NCI-H524 treated with DMSO at 0.1 percent for 48 hours (cell line): Measurements from ENCODE around the gene PHETA1.

Experiments used
- DNase-seq: peaks from one replicate; lab custom pipeline; 2025; lab: John Stamatoyannopoulos, UW

Gene PHETA1

GRCh38 chr12:111368291-111368787, 556 bp downstream of the PHETA1 start:
- DNase-seq, result no peak

- DNase-seq, result no peak
Observed at GRCh38 chr12:111367661-111368221, 1.2 kb downstream of the PHETA1 start.

- DNase-seq, result no peak
Observed at GRCh38 chr12:111366583-111366982, 2.3 kb downstream of the PHETA1 start.

GRCh38 chr12:111366075-111366474, 2.8 kb downstream of the PHETA1 start:
- DNase-seq, result no peak

- DNase-seq, result no peak
Observed at GRCh38 chr12:111363578-111363977, 5.3 kb downstream of the PHETA1 start.

DNA sequence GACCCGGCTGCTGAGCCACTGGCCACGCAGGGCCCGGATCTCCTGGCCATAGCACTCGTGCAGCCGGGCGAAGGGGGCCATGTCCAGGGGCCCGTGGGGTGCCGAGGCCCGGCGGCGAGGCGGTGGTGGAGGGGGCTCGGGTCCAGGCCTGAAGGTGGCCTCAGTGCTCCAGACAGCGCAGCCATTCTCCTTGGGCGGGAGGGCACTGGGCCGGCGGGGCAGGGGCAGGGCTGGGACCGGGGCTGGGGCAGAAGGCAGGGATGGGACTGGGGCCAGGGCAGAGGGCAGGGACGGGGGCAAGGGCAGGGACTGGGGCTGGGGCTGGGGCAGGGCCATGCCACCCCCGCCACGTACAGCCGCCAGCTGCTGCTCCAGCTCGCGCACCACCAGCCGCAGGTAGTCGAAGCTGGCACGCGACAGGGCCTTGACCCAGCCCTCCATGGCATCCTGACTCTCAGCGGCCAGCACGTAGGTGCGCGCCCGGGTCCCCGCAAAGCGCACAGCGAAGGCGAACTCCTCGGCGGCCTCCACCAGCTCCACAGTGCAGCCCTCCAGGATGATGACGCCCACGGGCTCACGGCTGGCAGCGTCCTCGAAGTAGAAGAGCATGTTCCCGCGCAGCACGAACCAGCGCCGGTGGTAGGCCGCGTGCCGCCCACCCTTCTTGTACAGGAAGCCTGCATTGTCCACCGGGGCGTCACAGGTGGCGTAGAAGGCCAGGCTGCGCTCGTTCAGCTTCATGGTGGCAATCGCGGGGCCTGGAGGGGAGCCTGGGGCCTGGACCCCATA, 6.0 kb downstream of the PHETA1 start:
- DNase-seq, result no peak

DNA sequence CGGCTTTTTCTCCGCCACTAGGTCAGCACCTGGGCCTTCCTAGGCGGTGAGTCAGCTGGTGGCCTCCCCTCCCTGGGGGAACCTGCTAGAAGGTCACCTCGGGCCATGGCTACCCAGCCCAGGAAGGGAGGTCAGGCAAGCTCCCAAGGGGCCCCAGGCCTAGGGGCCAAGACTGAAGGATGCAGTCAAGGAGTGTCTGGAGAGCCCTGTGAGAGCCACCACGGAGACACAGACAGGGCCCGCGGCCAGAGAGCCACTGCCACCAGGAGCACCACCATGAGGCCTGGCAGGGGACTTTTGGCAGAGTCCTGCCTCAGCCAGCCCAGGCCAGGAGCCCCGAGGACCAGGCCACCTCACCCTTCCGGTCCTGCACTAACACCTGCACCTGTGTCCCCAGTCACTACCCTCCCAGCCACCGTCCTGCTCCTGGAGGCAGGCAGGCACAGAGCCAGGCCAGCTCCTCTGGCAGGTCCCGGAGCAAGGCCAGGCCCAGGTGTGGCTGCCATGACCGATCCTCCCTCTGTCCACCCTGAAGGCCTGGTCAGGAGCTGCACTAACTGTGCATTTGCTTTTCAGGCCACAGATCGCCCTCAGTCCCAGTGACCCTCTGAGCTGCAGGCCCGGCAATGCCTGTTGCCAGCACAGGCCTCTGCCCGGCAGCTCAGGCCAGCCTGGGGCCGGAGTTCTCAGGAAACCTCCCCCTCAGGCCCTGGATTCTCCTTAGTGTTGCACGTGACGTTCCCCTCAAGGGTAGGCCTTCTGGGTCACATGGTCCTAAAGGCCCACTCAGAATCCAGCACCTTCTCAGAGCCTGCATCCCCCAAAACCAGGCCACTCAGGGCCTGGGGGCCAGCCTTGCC, 6.9 kb downstream of the PHETA1 start:
- DNase-seq, result no peak

- DNase-seq, result no peak
Observed at GRCh38 chr12:111361073-111361716, 7.7 kb downstream of the PHETA1 start.

DNA sequence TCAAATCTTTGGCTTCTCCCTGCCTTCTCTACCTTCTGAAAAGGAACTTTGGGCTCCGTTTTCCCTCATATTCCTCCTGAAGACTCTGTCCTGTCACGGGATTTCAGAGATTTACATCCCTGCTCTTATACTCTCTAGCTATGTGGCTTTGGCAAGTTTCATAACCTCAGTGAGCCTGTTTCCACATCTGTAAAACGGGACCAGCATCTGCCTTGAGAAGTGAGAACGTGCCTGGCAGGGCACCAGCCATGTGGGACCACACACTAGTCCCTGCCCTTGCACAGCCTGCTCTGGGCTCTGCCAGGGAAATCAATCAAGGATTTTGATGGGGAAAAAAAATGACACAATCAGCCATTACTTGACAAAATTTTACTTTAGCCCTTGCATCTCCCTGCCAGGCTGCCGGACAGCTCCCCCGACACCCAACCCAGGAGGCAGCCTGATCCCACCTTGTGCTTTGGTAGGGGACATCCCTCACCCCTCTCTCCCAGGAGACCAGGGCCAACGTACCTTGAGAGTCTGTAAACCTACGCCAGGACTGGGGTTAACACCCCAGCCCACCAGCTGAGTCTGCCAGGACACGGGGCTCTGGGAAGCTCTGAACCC, 8.5 kb downstream of the PHETA1 start:
- no peak for DNase-seq

GRCh38 chr12:111359914-111360276, 9.0 kb downstream of the PHETA1 start:
- DNase-seq, result no peak

- no peak for DNase-seq
Observed at GRCh38 chr12:111359231-111359913, 9.5 kb downstream of the PHETA1 start.

DNA sequence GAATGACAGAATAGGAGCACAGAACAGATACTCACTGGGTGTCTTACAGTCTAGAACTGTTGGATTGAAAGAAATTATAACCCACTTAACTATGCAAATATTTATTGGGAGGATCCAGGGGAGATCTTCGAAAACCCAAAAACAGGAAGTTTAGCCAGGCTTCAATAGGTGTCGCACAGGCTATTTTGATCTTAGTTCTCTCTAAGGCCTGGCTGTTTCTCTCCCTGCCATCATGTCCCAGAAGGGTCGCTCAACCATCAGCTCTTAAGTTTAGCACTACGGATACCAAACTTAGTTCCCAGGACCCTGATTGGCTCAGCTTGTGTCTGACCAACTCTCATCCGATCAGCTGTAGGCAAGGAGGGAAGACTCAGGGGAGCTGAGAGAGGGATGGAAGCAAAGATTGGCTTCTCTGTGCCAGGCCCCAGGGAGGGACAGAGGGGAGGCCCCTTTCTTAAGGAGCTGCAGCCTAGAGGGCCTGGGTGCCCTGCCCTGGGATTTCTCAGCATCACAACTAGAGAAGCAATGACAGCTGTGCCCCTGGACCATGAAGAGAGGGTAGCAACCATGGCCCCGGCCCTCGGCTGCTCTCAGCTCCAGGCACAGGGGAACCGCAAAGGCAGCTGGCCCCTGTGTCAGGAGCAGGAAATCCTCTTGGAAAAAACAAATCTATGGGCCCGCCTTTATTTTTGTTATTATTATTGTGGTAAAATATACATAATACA, 13.5 kb downstream of the PHETA1 start:
- no peak for DNase-seq

GRCh38 chr12:111354511-111354910, 14.4 kb downstream of the PHETA1 start:
- no peak for DNase-seq

- DNase-seq, result no peak
Observed at GRCh38 chr12:111353603-111354295, 15.1 kb downstream of the PHETA1 start.

GRCh38 chr12:111353026-111353425, 15.9 kb downstream of the PHETA1 start:
- no peak for DNase-seq

DNA sequence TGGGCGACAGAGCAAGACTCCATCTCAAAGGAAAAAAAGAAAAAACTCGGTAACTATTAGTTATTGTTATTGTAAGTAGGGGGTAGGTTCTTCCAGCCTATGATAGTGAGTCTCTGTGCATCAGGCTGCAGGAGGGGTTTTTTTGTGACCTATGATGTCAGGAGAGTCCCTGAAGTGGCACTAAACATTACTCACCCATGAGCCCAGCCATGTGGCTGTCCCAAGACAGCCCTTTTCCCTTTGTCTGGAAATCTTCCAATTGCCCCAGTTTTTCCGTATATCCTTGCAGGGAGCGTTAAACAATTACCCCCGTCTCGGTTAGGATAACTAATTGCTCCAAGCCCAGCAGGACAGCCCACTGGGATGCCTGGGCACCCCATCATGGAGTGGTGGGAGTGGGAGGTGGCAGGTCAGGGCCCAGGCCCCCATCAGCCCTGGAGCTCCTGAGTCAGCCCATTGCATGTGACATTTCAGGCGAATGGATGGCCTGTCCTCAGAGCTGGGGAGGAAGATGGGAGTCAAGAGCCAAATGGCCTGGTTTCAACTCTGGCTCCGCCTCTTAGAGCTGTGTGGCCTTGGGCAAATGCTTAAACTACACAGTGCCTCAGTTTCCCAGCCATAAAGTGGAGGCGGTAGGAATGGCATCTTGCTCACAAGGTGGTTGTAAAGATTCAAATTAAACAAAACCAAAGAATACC, 16.4 kb downstream of the PHETA1 start:
- no peak for DNase-seq

DNA sequence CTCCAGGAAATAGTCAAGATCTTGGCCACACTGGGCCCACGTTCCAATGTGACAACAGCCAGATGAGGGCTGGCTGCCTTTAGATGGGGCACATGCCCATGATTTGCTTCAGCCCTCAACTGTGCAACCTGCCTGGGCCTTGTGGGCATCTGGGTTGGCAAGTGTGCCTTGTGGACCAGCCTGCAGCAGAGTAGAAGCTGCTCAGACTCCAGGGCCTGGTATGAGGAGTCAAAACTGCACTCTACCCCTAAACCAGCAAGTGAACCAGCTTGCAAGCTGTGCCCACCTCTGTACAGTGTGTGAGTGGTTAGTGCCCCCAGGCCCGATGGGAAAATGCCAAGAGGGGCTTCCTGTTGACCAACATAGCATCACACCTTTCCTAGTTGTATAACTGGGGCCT, 17.9 kb downstream of the PHETA1 start:
- no peak for DNase-seq

DNA sequence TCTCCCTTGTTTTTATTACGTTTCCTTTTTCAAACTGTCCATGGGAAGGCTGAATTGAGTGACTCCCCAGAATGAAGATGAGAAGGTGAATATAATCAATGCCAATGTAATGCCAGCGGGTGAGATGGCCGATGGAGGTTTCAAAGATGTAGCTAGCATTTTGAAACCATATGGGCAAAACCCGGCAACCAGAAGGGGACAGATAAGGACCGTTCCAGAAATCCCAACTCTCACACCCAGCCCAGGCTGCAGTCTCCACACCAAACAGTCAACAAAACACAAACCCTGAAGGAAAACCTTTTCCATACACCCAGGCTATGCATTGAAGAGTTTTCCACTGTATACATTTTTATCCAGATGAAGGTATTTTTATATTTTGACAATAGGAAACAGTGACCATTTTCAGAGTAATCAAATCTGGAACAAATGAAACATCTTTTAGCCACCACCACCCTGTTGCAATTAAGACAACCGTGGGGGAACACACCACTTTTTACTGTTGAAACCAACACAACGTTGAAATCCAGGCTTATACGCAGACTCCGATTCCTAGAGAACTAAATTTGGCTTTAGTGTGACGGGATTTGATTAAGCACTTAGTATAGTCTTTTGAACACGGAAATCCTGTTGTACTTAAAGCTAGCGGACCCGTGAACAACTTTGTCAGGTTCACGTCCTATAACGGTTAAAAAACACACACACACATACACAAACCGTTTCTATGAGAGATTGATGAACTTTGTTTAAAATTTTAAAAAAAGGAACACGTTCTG, 19.0 kb downstream of the PHETA1 start:
- DNase-seq, result no peak
